ENCODE data around the gene TRPM5. TPM values are rescaled to one million over a fixed set of nuclear protein-coding genes. Genes with fewer than 3 reads are reported as not detected.

TRPM5 gene
- total and polyA plus RNA-seq, 11 donors: not detected

DNA sequence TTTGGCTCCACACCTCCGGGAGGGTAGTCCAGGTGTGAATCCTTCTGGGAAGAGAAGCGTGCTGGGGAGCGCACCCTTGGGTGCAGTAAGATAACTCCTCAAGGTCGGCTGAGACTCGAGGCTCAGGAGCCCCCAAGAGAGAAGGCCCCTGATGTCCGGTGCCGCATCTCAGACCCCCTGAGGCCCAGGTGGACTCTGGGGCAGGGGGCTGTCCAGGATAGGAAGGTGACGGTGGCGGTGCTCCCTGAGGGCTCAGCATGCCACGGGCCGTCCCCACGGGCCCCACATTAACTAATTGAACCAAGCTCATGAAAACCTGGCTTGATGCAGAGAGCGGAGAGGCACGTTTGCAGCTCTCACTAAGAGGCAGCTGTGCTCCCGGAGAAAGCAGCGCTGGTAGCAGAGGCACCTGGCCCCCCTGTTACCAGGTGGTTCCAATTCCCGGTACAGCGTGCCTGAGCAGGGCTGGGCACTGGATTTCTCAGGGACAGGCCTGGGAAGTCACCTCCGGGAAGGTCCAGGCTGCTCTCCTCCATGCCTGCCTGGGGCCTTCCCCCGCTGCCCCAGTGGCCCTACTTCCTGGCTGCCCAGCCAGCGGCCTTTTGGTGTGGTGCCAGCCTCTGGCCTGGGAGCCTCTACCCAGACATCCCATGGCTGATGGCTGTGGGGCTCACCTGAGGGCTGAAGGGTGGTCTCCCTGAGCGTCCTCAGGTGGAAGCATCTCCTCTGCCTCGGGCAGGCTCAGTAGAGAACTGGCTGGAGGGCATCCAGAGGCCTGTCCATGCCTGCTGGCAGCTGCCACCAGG is 1.6 kb upstream of the TRPM5 start:
- Histone ChIP-seq H3K4me3 (peak overlapping the region; percentile 11 to 68 (median 53)), H3K9me3 (peaks cover 0 to 6% (median 0%) of the 10 kb centered on the region in 12 donors), H3K27me3 (peaks cover 0 to 9% (median 0%) of the 10 kb centered on the region in 9 donors), H3K4me1 (peaks cover 5 to 49% (median 33%) of the 10 kb centered on the region in 12 donors), H3K27ac (peak overlapping the region in 7 of 12 donors; percentile 14 to 69 (median 49)), H3K36me3 (no peaks in the 10 kb centered on the region)
- WGBS, 4 donors: 46 to 51% (median 48%) methylated on average over 11 to 23 of the region's 23 CpGs
- intact Hi-C loops (cut with DNase I): loop anchor here in 2 of 10 donors (5.0 kb wide), 2 partner anchors 66 to 441 kb away; partner anchors contain the start of gene CDKN1C (in 1 of the 2)
- peak in 3 of 4 donors; percentile 1 to 17 (median 12) for ATAC-seq
- peak in 3 of 5 donors; percentile 40 to 71 (median 43) for DNase-seq
- TF ChIP-seq POLR2A (IDR thresholded peaks at IDR 0.05): no peak
- TF ChIP-seq, protein P1, sequence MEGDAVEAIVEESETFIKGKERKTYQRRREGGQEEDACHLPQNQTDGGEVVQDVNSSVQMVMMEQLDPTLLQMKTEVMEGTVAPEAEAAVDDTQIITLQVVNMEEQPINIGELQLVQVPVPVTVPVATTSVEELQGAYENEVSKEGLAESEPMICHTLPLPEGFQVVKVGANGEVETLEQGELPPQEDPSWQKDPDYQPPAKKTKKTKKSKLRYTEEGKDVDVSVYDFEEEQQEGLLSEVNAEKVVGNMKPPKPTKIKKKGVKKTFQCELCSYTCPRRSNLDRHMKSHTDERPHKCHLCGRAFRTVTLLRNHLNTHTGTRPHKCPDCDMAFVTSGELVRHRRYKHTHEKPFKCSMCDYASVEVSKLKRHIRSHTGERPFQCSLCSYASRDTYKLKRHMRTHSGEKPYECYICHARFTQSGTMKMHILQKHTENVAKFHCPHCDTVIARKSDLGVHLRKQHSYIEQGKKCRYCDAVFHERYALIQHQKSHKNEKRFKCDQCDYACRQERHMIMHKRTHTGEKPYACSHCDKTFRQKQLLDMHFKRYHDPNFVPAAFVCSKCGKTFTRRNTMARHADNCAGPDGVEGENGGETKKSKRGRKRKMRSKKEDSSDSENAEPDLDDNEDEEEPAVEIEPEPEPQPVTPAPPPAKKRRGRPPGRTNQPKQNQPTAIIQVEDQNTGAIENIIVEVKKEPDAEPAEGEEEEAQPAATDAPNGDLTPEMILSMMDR (IDR thresholded peaks at IDR 0.05): no peak

DNA sequence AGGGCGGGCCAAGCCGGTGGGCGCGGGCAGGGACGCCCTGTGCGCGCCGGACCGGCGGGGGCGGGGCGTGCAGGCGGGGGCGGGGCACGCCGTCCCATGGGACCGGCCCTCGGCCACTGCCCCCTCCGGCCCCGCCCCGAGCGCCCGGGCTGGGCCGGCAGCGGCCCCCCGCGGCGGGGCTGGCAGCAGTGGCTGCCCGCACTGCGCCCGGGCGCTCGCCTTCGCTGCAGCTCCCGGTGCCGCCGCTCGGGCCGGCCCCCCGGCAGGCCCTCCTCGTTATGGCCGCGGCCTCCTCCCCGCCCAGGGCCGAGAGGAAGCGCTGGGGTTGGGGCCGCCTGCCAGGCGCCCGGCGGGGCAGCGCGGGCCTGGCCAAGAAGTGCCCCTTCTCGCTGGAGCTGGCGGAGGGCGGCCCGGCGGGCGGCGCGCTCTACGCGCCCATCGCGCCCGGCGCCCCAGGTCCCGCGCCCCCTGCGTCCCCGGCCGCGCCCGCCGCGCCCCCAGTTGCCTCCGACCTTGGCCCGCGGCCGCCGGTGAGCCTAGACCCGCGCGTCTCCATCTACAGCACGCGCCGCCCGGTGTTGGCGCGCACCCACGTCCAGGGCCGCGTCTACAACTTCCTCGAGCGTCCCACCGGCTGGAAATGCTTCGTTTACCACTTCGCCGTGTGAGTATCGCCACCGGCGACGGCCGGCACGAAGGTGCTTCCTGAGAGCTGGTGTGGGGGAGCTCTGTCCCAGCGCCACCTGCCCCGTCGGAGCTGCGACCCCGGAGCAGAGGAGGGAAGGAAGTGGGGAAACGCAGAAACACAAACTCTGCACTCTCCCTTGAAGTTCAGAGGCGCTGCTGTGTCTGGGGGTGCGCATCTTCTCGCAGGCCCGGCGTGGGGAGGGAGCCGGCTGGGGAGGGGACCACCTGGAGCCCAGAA is 769 bp upstream of the TRPM5 start, which contains the start of gene KCNQ1:
Gene KCNQ1, plus strand, starts transcription at position 188 of the 925 bp plus-strand sequence. Its CDS starts 91 bp downstream, at position 279.
- Histone ChIP-seq H3K27me3 (peaks cover 0 to 9% (median 0%) of the 10 kb centered on the region in 9 donors), H3K36me3 (no peaks in the 10 kb centered on the region), H3K27ac (peak within 1 kb of the TSS in 9 of 12 donors; percentile 15 to 69 (median 49)), H3K4me1 (peaks cover 5 to 49% (median 33%) of the 10 kb centered on the region in 12 donors), H3K4me3 (peak within 1 kb of the TSS; percentile 11 to 68 (median 53)), H3K9me3 (peaks cover 0 to 6% (median 0%) of the 10 kb centered on the region in 12 donors)
- DNase-seq: peak; percentile 55 to 84 (median 69)
- WGBS, 4 donors: 2 to 5% (median 2%) methylated on average over 21 to 116 of the region's 116 CpGs
- intact Hi-C loops (cut with DNase I): loop anchor here in 3 of 10 donors (5.0 kb wide), 3 partner anchors 67 to 442 kb away; partner anchors contain the start of gene CDKN1C (in 1 of the 3)
- peak; percentile 43 to 59 for TF ChIP-seq POLR2A (IDR thresholded peaks at IDR 0.05)
- TF ChIP-seq, protein P1 (IDR thresholded peaks at IDR 0.05): peak in 1 of 12 donors; percentile 8
- ATAC-seq: peak in 3 of 4 donors; percentile 60 to 85 (median 79)

DNA sequence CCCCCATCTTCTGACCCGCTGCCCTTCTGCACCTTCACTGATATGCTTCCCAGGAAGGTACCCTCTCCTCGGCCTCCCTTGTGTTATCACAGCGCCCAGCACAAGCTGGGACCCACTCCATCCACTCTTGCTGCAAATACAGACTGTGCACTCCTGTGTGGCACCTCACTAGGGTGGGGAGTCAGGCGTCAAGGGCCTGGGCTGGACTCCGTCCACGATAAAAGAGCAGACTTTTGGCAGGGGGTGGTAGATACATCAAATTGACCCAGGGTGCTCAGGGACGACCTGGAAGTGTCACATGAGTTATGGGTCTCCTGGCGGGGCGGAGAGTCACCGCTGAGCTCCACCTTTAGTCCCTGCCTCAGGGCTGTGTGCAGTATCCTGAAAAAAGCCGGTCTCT is 908 bp downstream of the TRPM5 start:
- Histone ChIP-seq H3K27ac (no peak overlapping the region), H3K4me1 (peaks cover 5 to 40% (median 28%) of the 10 kb centered on the region in 12 donors), H3K27me3 (peaks cover 0 to 9% (median 0%) of the 10 kb centered on the region in 9 donors), H3K4me3 (no peak overlapping the region), H3K9me3 (peaks cover 0 to 10% (median 0%) of the 10 kb centered on the region in 12 donors), H3K36me3 (no peaks in the 10 kb centered on the region)
- no peak for TF ChIP-seq POLR2A (IDR thresholded peaks at IDR 0.05)
- TF ChIP-seq, protein P1 (IDR thresholded peaks at IDR 0.05): no peak
- intact Hi-C loops (cut with DNase I): loop anchor here in 1 of 10 donors (5.0 kb wide), 1 partner anchor 84 kb away; no protein-coding TSS in a partner anchor
- ATAC-seq (no peak), DNase-seq (peak in 2 of 5 donors; percentile 23 to 53)
- WGBS, 4 donors: 54 to 75% (median 66%) methylated on average over 6 to 11 of the region's 11 CpGs

All from heart left ventricle (tissue), 16 donors.